Testis (tissue), 3 donors: ENCODE results near the gene GPC2. TPM values are rescaled to one million over a fixed set of nuclear protein-coding genes. Genes with fewer than 3 reads are reported as not detected.

Experiments used
- DNase-seq: peaks from one replicate; pipeline ENCODE4 v3.0.0-alpha.2; 2019
- H3K27ac ChIP-seq, 2 donors: fragments of 200-600 bp; sonication (generic); one replicate each; pipeline ENCODE4 v1.5.1; 2019
- H3K27me3 ChIP-seq: fragments of 200-600 bp; sonication (generic); one replicate; pipeline ENCODE4 v1.5.1; 2019
- H3K36me3 ChIP-seq: fragments of 200-600 bp; sonication (generic); one replicate; pipeline ENCODE4 v1.5.1; 2017; ENCODE audit warnings: low read depth; ENCODE audit errors: missing control alignments
- H3K4me1 ChIP-seq: fragments of 200-600 bp; sonication (generic); one replicate; pipeline ENCODE4 v1.5.1; 2019
- H3K4me3 ChIP-seq, 2 donors: fragments of 200-600 bp; sonication (generic); one replicate each; pipeline ENCODE4 v1.5.1; 2017 to 2019
- H3K9me3 ChIP-seq: fragments of 200-600 bp; sonication (generic); one replicate; pipeline ENCODE4 v1.5.1; 2017
- CTCF ChIP-seq, 3 experiments: fragments of 450-650 bp in 2 of 3; fragments of 200-600 bp in 1 of 3; sonication (generic) in 1 of 3; IDR thresholded peaks; one replicate each; pipeline ENCODE4 v1.5.1; 2016 to 2019; ENCODE audit warnings: antibody characterized with exemption in 3 of 3, mild to moderate bottlenecking in 2 of 3, moderate library complexity in 1 of 3
- POLR2A ChIP-seq: fragments of 450-650 bp; IDR thresholded peaks from one replicate; pipeline ENCODE4 v1.6.1; 2017; ENCODE audit warnings: antibody characterized with exemption, mild to moderate bottlenecking, moderate library complexity
- WGBS, 2 donors: methylation state at CpG; one replicate each; pipeline ENCODE4 v1.1.5; 2018; 5-methylcytosine and 5-hydroxymethylcytosine counted together
- intact Hi-C: fragments of 100-400 bp; cut with DNase I; formaldehyde crosslinking; loops from one replicate; pipeline ENCODE4 v1.15.1; 2023; ENCODE audit warnings: low total_unique reads
- polyA plus RNA-seq: library from polyadenylated mRNA; stranded (reverse); fragments of 350-450 nt; fragmentation: Illumina TruSeq; extraction: RNeasy Lipid Tissue Mini Kit (QIAGEN cat#74804); gene quantifications from one replicate; pipeline ENCODE4 v1.2.3, GENCODE V29; 2014; ENCODE audit warnings: low read depth, low replicate concordance; ENCODE audit not compliant: insufficient read depth
- total RNA-seq, 2 donors: library from RNA; depleted of rRNA; stranded (reverse); fragments of >200 nt; gene quantifications; one replicate each; pipeline ENCODE4 v1.2.3, GENCODE V29; 2016

The GPC2 gene
- total and polyA plus RNA-seq, 3 donors from 2014 or later, result 12.7 to 20.7 (median 17.7) TPM

DNA sequence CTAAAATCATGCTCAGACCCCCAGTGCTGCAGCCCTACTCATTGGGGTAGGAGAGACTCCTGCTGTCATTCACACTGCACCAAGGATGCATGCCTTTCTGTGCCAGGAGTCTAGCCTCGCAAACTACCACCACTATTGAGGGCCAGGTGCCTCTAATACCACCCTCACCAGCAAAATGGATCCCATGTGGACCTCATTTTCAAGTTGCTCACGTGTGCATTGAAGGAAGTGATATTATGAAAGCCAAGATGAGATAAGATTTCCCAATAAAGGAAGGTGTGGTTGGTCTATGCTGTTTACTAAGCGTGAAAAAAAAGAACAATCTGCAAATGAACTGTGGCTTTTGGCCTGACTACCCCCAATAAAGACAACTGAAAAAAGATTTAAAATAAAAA is 35.6 kb downstream of the GPC2 start:
- no peak for DNase-seq
- H3K27me3 ChIP-seq, result no peaks in the 10 kb centered on the region
- no peaks in the 10 kb centered on the region for H3K9me3 ChIP-seq
- no peak overlapping the region for H3K4me3 ChIP-seq
- intact Hi-C loops, result no loop called here
- no peaks in the 10 kb centered on the region for H3K4me1 ChIP-seq
- no peak overlapping the region for H3K27ac ChIP-seq
- H3K36me3 ChIP-seq, result no peaks in the 10 kb centered on the region
- WGBS, 2 donors, result 82 to 85% methylated on average over 3 of the region's 3 CpGs
- TF ChIP-seq CTCF (IDR thresholded peaks at IDR 0.05) (no peak), POLR2A (no peak)

GRCh38 chr7:100137851-100138760 is 39.1 kb downstream of the GPC2 start:
- no peak overlapping the region for H3K4me3 ChIP-seq
- no peak overlapping the region for H3K27ac ChIP-seq
- H3K36me3 ChIP-seq, result no peaks in the 10 kb centered on the region
- H3K9me3 ChIP-seq, result no peaks in the 10 kb centered on the region
- H3K27me3 ChIP-seq, result no peaks in the 10 kb centered on the region
- no peak for DNase-seq
- WGBS, 2 donors, result 83 to 87% methylated on average over 13 of the region's 13 CpGs
- peaks cover under 1% of the 10 kb centered on the region for H3K4me1 ChIP-seq
- intact Hi-C loops, result no loop called here
- TF ChIP-seq POLR2A, result no peak
- no peak for TF ChIP-seq CTCF (IDR thresholded peaks at IDR 0.05)

GRCh38 chr7:100132697-100133151 is 44.5 kb downstream of the GPC2 start:
- WGBS, 2 donors, result 35 to 40% methylated on average over 3 of the region's 3 CpGs
- Histone ChIP-seq H3K27ac (peak overlapping the region in 1 of 2 donors; percentile 9), H3K4me3 (no peak overlapping the region), H3K9me3 (no peaks in the 10 kb centered on the region), H3K27me3 (no peaks in the 10 kb centered on the region), H3K36me3 (no peaks in the 10 kb centered on the region), H3K4me1 (peaks cover 14% of the 10 kb centered on the region)
- peak; percentile 78 for DNase-seq
- intact Hi-C loops, result no loop called here
- TF ChIP-seq CTCF (IDR thresholded peaks at IDR 0.05) (peak; percentile 68 to 72 (median 69)), POLR2A (no peak)

DNA sequence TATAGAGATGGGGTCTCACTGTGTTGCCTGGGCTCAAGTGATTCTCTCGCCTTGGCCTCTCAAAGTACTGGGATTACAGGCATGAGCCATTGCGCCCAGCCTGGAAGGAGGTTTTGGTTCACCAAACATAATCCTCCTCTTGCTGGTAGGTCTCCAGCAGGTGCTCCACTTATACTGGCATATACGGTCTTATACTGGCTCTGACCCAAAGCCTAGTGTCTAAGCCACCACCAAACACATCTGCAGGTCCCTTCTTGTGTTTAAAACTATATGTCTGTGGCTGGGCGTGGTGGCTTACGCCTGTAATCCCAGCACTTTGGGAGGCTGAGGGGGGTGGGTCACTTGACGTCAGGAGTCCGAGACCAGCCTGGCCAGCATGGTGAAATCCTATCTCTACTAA is 45.1 kb downstream of the GPC2 start:
- TF ChIP-seq POLR2A, result no peak
- TF ChIP-seq CTCF (IDR thresholded peaks at IDR 0.05), result no peak
- Histone ChIP-seq H3K27me3 (no peaks in the 10 kb centered on the region), H3K4me3 (no peak overlapping the region), H3K27ac (no peak overlapping the region), H3K4me1 (peaks cover 14% of the 10 kb centered on the region), H3K9me3 (no peaks in the 10 kb centered on the region), H3K36me3 (no peaks in the 10 kb centered on the region)
- intact Hi-C loops, result no loop called here
- no peak for DNase-seq
- 79 to 80% methylated on average over 7 of the region's 7 CpGs for WGBS, 2 donors
